ENCODE data around the gene NAV2.

NAV2 gene

GRCh38 chr11:19691815-19692500, 20.7 kb upstream of the NAV2 start:
- in situ Hi-C loops (cut with HindIII; ENCODE audit: low pct_unique_long_range_greater_than_20kb, low sequenced_read_pairs), result no loop called here
- no peak for TF ChIP-seq JUND (IDR thresholded peaks at IDR 0.05; ENCODE audit: low read depth)
- no peak for DNase-seq (ENCODE audit: low read depth in 1 of 2, low spot score in 1 of 2)

- in situ Hi-C loops (cut with HindIII; ENCODE audit: low pct_unique_long_range_greater_than_20kb, low sequenced_read_pairs), result no loop called here
- no peak for TF ChIP-seq JUND (IDR thresholded peaks at IDR 0.05; ENCODE audit: low read depth)
- DNase-seq (ENCODE audit: low read depth in 1 of 2, low spot score in 1 of 2), result no peak
Measured at GRCh38 chr11:19693146-19693545, 19.5 kb upstream of the NAV2 start.

- no peak for TF ChIP-seq JUND (IDR thresholded peaks at IDR 0.05; ENCODE audit: low read depth)
- DNase-seq (ENCODE audit: low read depth in 1 of 2, low spot score in 1 of 2), result no peak
- in situ Hi-C loops (cut with HindIII; ENCODE audit: low pct_unique_long_range_greater_than_20kb, low sequenced_read_pairs), result no loop called here
Measured at GRCh38 chr11:19694796-19695345, 17.8 kb upstream of the NAV2 start.

- no peak for TF ChIP-seq JUND (IDR thresholded peaks at IDR 0.05; ENCODE audit: low read depth)
- DNase-seq (ENCODE audit: low read depth in 1 of 2, low spot score in 1 of 2), result no peak
- in situ Hi-C loops (cut with HindIII; ENCODE audit: low pct_unique_long_range_greater_than_20kb, low sequenced_read_pairs), result no loop called here
Measured at GRCh38 chr11:19696073-19696472, 16.6 kb upstream of the NAV2 start.

- no peak for DNase-seq (ENCODE audit: low read depth in 1 of 2, low spot score in 1 of 2)
- in situ Hi-C loops (cut with HindIII; ENCODE audit: low pct_unique_long_range_greater_than_20kb, low sequenced_read_pairs), result no loop called here
- no peak for TF ChIP-seq JUND (IDR thresholded peaks at IDR 0.05; ENCODE audit: low read depth)
Measured at GRCh38 chr11:19696904-19697303, 15.7 kb upstream of the NAV2 start.

- in situ Hi-C loops (cut with HindIII; ENCODE audit: low pct_unique_long_range_greater_than_20kb, low sequenced_read_pairs), result no loop called here
- DNase-seq (ENCODE audit: low read depth in 1 of 2, low spot score in 1 of 2), result no peak
- no peak for TF ChIP-seq JUND (IDR thresholded peaks at IDR 0.05; ENCODE audit: low read depth)
Measured at GRCh38 chr11:19697721-19698121, 14.9 kb upstream of the NAV2 start.

- TF ChIP-seq JUND (IDR thresholded peaks at IDR 0.05; ENCODE audit: low read depth), result no peak
- in situ Hi-C loops (cut with HindIII; ENCODE audit: low pct_unique_long_range_greater_than_20kb, low sequenced_read_pairs), result no loop called here
- no peak for DNase-seq (ENCODE audit: low read depth in 1 of 2, low spot score in 1 of 2)
Measured at GRCh38 chr11:19698493-19699292, 13.9 kb upstream of the NAV2 start.

- in situ Hi-C loops (cut with HindIII; ENCODE audit: low pct_unique_long_range_greater_than_20kb, low sequenced_read_pairs), result no loop called here
- no peak for TF ChIP-seq JUND (IDR thresholded peaks at IDR 0.05; ENCODE audit: low read depth)
- DNase-seq (ENCODE audit: low read depth in 1 of 2, low spot score in 1 of 2), result no peak
Measured at GRCh38 chr11:19701421-19701820, 11.2 kb upstream of the NAV2 start.

- in situ Hi-C loops (cut with HindIII; ENCODE audit: low pct_unique_long_range_greater_than_20kb, low sequenced_read_pairs), result no loop called here
- no peak for TF ChIP-seq JUND (IDR thresholded peaks at IDR 0.05; ENCODE audit: low read depth)
- no peak for DNase-seq (ENCODE audit: low read depth in 1 of 2, low spot score in 1 of 2)
Measured at GRCh38 chr11:19702620-19703019, 10.0 kb upstream of the NAV2 start.

- in situ Hi-C loops (cut with HindIII; ENCODE audit: low pct_unique_long_range_greater_than_20kb, low sequenced_read_pairs), result no loop called here
- TF ChIP-seq JUND (IDR thresholded peaks at IDR 0.05; ENCODE audit: low read depth), result no peak
- DNase-seq (ENCODE audit: low read depth in 1 of 2, low spot score in 1 of 2), result no peak
Measured at GRCh38 chr11:19703211-19703610, 9.4 kb upstream of the NAV2 start.

GRCh38 chr11:19704213-19704612, 8.4 kb upstream of the NAV2 start:
- in situ Hi-C loops (cut with HindIII; ENCODE audit: low pct_unique_long_range_greater_than_20kb, low sequenced_read_pairs), result no loop called here
- DNase-seq (ENCODE audit: low read depth in 1 of 2, low spot score in 1 of 2), result no peak
- TF ChIP-seq JUND (IDR thresholded peaks at IDR 0.05; ENCODE audit: low read depth), result no peak

- no peak for TF ChIP-seq JUND (IDR thresholded peaks at IDR 0.05; ENCODE audit: low read depth)
- DNase-seq (ENCODE audit: low read depth in 1 of 2, low spot score in 1 of 2), result no peak
- in situ Hi-C loops (cut with HindIII; ENCODE audit: low pct_unique_long_range_greater_than_20kb, low sequenced_read_pairs), result no loop called here
Measured at GRCh38 chr11:19705936-19706335, 6.7 kb upstream of the NAV2 start.

GRCh38 chr11:19711911-19712280, 741 bp upstream of the NAV2 start:
- TF ChIP-seq JUND (IDR thresholded peaks at IDR 0.05; ENCODE audit: low read depth), result no peak
- in situ Hi-C loops (cut with HindIII; ENCODE audit: low pct_unique_long_range_greater_than_20kb, low sequenced_read_pairs), result no loop called here
- DNase-seq (ENCODE audit: low read depth in 1 of 2, low spot score in 1 of 2), result no peak

Measured in T47D (cell line).